GM23338 (cell line): Measurements from ENCODE around the gene TULP4.

ENCODE experiments used
- CREB1 ChIP-seq: fragments of 250-450 bp; sonication (Bioruptor Pico); IDR thresholded peaks from 2 replicates; pipeline ENCODE4 v1.5.0; 2020; ENCODE audit warnings: low read depth, mild to moderate bottlenecking, moderate library complexity
- EZH2 ChIP-seq: fragments of 200-600 bp; sonication (generic); IDR thresholded peaks from one replicate; pipeline ENCODE4 v1.8.0; 2017; ENCODE audit warnings: antibody characterized with exemption, mild to moderate bottlenecking, low read depth; ENCODE audit not compliant: unreplicated experiment
- EZH2phosphoT487 ChIP-seq: fragments of 200-600 bp; sonication (generic); IDR thresholded peaks from one replicate; pipeline ENCODE4 v1.8.1; 2018; ENCODE audit warnings: antibody characterized with exemption; ENCODE audit not compliant: unreplicated experiment
- JUNB ChIP-seq: IDR thresholded peaks from one replicate; pipeline ENCODE4 v1.6.1; 2016; ENCODE audit warnings: antibody characterized with exemption; ENCODE audit not compliant: unreplicated experiment
- POLR2AphosphoS5 ChIP-seq: IDR thresholded peaks from 2 replicates; pipeline ENCODE4 v1.6.1; 2016; ENCODE audit warnings: antibody characterized with exemption, low read depth
- REST ChIP-seq: IDR thresholded peaks from one replicate; pipeline ENCODE4 v1.6.1; 2018; ENCODE audit warnings: antibody characterized with exemption; ENCODE audit not compliant: unreplicated experiment
- ZNF462 ChIP-seq: fragments of 250-450 bp; sonication (Bioruptor Pico); IDR thresholded peaks from 2 replicates; pipeline ENCODE4 v1.5.0; 2020; ENCODE audit warnings: mild to moderate bottlenecking, moderate library complexity
- TF ChIP-seq, protein P1 (sequence below), 2 experiments: fragments of 200-600 bp in 1 of 2; sonication (generic) in 1 of 2; conservative IDR thresholded peaks; 2 replicates each; pipeline versions ENCODE4 v1.5.1 to v1.6.1; 2016 to 2017; ENCODE audit warnings: antibody characterized with exemption in 2 of 2, low read depth in 2 of 2, mild to moderate bottlenecking in 2 of 2, moderate library complexity in 1 of 2

DNA sequence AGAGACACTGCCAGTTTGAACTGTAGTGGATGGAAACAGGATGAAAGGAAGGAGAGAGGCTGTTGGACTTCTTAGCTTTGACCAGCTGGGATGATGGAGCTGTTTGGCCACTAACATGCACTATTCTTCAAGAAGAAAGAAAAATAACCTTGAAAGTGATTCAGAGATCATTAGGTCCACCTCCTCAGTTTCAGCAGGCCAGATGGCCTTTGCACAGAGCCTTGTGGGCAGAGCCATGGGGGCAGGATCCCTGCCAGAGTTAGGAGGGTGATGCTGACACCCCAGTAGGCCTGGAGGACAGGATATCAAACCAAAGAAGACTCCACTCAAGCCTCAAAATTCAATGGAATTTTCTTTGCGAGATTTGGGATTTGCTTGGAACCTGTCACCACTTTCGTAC is 173.2 kb downstream of the TULP4 start:
- TF ChIP-seq, protein P1, sequence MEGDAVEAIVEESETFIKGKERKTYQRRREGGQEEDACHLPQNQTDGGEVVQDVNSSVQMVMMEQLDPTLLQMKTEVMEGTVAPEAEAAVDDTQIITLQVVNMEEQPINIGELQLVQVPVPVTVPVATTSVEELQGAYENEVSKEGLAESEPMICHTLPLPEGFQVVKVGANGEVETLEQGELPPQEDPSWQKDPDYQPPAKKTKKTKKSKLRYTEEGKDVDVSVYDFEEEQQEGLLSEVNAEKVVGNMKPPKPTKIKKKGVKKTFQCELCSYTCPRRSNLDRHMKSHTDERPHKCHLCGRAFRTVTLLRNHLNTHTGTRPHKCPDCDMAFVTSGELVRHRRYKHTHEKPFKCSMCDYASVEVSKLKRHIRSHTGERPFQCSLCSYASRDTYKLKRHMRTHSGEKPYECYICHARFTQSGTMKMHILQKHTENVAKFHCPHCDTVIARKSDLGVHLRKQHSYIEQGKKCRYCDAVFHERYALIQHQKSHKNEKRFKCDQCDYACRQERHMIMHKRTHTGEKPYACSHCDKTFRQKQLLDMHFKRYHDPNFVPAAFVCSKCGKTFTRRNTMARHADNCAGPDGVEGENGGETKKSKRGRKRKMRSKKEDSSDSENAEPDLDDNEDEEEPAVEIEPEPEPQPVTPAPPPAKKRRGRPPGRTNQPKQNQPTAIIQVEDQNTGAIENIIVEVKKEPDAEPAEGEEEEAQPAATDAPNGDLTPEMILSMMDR (conservative IDR thresholded peaks at IDR 0.05; ENCODE audit: low read depth in 2 of 2): no peak
- TF ChIP-seq JUNB (no peak), POLR2AphosphoS5 (no peak), EZH2phosphoT487 (no peak), EZH2 (no peak), CREB1 (CRISPR knock-in tag) (no peak), REST (no peak), ZNF462 (no peak)
